UCSD-AML1 (cell line): Measurements from ENCODE around the gene RAB1B.
"Not testable (repeated sequence)": the region's sequence is repeated elsewhere in the genome, so short reads cannot be mapped to it uniquely, and the experiment has no call there.

Experiments
- DNase-seq: peaks from one replicate; lab custom pipeline; 2025; ENCODE audit not compliant: unreplicated experiment; lab: John Stamatoyannopoulos, UW

The RAB1B gene

GRCh38 chr11:66239511-66239910 is 28.9 kb upstream of the RAB1B start:
- no peak for DNase-seq

DNA sequence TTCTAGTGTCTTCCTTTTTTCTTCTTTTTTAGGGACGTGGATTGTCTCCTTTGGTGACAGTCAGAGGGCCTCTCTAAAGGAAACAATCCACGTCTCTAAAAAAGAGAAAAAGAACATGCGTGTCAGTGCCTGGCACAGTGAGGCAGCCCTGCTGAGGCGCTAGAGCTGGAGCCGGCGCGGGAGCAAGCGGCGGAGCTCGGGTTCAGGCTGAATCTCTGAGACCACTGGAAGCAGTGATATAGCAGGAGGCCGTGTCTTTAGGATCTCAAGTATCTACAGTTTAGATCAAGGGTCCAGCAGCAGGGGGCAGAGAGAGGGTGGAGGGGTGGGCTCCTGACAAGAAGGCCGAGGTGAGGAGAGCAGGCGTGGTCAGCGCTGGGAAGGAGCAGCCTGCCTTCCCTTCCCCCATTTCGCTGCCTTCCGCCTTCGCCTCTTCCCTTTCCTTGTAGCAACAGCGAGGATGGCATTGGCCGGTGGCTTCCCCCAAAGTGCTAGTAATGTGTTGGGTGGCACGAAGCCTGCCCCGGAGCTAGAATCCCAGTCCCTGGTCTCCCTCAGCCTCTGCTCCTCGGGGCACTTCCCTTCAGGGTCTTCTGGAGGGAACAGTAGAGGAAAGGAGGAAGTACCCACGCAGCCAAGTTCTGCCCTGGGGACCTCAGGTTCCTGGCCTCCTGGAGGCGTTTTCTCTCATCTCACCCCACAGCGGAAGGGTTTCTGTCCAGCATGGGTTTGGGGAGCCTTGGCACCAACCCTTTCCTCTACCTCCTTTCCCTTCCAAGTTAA is 28.2 kb upstream of the RAB1B start:
- DNase-seq: peak; percentile 40

- no peak for DNase-seq
These were observed 27.7 kb upstream of the RAB1B start for GRCh38 chr11:66240781-66241136.

GRCh38 chr11:66242095-66242765 is 26.2 kb upstream of the RAB1B start:
- no peak for DNase-seq

DNA sequence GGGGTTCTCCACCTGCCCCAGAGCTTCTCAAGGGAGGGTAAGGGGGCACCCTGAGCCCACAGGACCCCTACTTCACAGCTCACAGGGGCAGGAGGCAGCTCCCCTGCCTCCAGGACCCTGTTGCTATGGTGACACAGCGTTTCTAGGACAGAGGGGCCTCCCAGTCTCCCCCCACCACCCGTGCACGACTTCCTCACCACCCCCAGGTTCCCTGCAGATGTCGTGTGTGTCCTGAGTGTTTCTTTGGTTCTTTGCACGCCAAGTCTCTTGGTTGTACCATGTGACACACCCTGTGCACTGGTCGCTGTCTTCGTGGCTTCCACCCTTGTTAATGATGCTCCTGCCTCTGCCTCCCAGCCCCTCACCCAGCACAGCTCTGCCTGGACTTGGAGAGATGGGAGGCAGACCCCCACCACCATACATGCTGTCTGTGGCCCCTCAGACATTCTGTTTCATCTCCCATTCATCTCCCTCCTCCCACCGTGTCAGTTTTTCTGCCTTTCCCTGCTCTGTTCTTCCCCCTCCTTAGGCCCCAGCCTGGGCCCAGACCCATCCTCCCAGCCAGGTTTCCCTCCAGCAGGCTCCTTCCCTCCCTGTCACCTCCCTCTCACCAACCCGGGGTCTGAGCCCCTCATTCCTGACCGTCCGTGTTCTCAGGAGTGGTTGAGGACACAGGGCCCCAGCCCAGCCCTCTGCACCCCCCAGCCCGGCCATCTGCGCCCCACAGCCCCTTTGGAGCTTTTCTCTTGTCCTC is 24.5 kb upstream of the RAB1B start:
- DNase-seq: no peak

DNA sequence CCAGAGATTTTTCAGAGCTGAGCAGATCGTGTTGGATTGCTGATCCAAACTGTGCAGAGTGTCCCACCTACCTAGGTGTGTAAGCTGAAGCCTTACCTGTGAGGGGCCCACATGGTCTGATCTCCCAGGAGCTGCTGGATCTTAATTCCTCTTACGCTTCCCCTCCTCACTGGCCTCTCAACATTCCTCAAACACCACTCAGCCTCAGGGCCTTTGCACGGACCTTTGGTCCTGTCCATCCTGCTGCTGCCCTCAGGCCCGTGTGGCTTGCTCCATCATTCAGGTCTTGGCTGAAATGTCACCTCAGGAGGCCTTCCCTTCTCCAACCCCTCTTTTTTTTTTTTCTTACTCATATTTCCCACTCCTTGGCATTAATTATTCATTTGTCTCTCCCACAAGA is 21.1 kb upstream of the RAB1B start:
- no peak for DNase-seq

GRCh38 chr11:66247801-66248200 is 20.6 kb upstream of the RAB1B start:
- no peak for DNase-seq

- no peak for DNase-seq
These were observed 19.5 kb upstream of the RAB1B start for GRCh38 chr11:66248903-66249302.

DNA sequence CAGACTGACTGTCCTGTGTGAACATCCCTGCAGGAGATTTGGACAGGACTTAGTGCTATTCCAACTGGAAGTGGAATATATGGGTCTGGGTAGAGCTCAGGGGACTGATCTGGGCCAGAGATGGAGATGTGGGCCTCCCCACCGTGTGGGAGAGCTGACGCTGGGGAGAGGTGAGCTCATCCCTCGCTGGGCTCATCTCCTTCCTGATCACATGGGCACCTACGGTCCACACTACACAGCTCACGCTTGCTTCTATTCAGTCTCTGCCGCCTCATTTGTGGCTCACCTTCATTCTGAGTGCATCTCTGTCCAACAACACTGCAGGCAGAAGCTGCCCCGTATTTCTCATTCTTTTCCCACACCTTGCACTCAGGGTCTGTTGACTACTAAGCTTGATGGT is 16.6 kb upstream of the RAB1B start:
- no peak for DNase-seq

DNA sequence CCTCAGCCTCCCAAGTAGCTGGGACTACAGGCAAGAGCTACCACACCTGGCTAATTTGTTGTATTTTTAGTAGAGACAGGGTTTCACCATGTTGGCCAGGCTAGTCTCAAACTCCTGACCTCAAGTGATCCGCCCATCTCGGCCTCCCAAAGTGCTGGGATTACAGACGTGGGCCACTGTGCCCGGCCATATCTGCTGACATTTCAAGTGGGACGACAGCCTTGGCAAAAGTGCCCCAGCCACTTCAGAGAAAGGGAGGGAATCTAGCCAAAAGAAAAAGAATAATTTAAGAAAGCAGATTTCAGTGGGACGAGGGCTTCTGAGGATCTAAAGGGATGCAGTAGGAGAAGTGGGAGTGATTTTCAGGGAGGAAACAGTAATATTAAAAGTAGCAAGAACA is 15.4 kb upstream of the RAB1B start:
- DNase-seq: not testable (repeated sequence)

DNA sequence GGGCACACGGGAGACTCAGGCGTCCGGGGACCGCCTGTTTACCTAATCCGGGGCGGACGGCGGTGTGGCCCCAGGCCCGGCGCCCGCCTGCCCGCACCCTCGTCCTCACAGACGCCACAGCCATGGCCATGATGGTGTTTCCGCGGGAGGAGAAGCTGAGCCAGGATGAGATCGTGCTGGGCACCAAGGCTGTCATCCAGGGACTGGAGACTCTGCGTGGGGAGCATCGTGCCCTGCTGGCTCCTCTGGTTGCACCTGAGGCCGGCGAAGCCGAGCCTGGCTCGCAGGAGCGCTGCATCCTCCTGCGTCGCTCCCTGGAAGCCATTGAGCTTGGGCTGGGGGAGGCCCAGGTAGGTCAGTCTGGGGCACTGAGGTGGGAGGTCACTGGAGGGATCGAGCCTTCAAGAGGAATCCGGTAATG is 10.0 kb upstream of the RAB1B start:
- DNase-seq: no peak

DNA sequence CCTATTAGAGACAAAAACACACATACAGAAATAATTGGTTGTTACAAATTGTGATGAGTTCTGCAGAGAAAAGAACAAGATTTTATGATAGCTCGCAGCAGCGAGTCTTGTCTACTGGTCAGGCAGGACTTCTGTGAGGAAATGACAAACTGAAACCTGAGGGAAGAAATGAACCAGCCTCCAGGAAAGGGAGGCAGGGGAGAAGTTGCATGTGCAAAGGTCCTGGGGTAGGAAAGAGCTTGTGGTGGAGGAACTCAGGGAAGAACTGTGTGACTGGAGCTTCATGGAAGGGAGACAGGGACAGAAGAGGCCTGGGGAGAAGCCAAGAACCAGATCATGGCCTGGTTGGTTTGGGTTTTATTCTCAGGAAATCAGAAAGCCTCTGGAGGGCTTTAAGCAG is 9.2 kb upstream of the RAB1B start:
- no peak for DNase-seq

GRCh38 chr11:66259956-66260355 is 8.5 kb upstream of the RAB1B start:
- DNase-seq: no peak

GRCh38 chr11:66261578-66261977 is 6.9 kb upstream of the RAB1B start:
- no peak for DNase-seq

DNA sequence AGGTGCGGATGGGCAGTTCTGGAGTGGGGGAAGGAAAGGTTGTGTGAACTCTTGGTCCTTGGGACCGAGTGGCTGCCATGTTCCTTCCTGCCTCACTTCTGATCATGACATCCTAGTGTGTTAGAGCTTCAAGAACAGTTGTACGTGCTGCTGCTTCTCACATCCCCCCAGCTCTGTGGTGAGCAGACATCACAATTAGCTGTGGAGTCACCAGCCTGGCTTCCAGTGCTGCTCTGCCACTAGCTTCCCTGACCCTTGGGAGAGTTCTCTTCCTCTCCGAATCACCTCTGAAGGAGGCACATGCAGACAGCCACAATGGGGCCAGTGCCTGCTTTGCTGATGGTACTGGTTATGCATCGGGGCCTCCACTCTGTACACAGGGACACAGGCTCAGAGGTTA is 6.2 kb upstream of the RAB1B start:
- DNase-seq: no peak

DNA sequence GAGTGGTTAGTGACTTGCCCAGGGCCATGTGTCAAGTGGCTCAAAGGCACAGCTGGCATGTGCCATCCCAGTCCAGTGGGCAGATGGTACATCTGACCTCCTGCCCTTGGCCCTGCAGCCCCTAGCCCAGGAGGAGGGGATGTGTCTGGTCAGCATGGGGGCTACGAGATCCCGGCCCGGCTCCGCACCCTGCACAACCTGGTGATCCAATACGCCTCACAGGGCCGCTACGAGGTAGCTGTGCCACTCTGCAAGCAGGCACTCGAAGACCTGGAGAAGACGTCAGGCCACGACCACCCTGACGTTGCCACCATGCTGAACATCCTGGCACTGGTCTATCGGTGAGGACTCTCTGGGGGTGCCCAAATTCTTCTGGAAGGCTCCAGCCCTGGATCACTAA is 5.7 kb upstream of the RAB1B start:
- DNase-seq: no peak

- no peak for DNase-seq
These were observed 5.2 kb upstream of the RAB1B start for GRCh38 chr11:66263231-66263630.

DNA sequence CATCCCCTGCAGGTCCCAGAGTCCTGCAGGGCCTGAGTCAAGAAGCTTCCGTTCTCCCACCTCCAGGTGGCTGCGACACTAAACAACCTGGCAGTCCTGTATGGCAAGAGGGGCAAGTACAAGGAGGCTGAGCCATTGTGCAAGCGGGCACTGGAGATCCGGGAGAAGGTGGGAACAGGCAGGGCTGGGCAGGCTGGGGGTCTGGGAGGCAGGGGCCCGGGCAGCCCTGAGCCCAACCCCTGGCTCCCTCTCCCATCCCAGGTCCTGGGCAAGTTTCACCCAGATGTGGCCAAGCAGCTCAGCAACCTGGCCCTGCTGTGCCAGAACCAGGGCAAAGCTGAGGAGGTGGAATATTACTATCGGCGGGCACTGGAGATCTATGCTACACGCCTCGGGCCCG is 4.7 kb upstream of the RAB1B start:
- DNase-seq: no peak

DNA sequence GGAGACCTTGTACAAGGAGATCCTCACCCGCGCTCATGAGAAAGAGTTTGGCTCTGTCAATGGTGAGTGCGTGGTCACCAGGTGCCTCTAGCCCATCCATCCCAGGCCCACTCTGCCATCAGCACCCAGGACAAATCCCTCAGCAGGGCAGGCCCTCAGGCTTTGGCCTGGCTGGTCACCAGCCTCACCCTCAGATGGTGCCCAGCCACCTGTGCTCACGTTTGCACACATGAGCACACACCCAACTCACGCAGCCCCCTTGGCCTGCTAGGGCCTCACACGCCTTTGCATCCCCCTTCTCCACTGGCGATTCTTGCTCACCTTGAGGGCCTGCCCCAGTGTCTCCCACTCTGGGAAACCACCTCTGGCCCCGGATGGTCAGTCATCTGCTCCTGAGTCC is 4.1 kb upstream of the RAB1B start:
- no peak for DNase-seq

DNA sequence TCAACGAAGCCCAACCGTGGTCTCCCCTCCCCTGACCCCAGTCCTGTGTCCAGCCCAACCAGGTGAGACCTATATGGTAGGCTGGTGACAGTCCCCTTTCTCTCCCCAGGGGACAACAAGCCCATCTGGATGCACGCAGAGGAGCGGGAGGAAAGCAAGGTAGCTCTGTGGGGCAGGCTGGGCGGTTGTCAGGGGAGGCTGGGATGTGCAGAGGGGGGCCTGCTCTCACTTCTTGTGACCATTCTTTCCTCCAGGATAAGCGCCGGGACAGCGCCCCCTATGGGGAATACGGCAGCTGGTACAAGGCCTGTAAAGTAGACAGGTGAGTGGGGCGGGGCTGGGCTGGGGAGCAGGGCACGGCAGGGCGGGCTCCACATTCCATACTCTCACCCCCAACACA is 3.5 kb upstream of the RAB1B start:
- DNase-seq: peak; percentile 17

DNA sequence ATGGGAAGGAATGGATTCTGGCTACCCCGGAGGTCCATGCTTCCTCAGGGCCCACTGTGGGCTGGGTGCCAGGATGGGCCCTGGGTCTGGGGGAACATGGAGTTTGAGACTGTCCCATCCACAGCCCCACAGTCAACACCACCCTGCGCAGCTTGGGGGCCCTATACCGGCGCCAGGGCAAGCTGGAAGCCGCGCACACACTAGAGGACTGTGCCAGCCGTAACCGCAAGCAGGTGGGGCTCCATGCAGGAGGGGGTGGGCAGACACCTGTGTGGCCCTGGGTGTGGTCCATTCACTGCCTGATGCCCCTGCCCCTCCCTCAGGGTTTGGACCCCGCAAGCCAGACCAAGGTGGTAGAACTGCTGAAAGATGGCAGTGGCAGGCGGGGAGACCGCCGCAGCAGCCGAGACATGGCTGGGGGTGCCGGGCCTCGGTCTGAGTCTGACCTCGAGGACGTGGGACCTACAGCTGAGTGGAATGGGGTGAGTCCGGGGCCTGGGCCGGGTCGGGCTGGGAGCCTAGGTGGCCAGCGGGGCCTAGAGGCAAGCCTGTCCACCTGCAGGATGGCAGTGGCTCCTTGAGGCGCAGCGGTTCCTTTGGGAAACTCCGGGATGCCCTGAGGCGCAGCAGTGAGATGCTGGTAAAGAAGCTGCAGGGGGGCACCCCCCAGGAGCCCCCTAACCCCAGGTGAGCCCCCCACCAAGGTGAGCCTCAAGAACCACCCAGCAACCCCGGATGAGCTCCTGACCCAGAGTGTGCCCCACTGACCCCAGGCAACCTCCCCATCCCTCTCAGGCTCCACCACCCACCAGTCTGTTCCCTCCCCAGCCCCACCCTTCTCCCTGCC is 2.7 kb upstream of the RAB1B start:
- no peak for DNase-seq
